Measurements from ENCODE around the gene ANO2. TPM values are rescaled to one million over a fixed set of nuclear protein-coding genes. Genes with fewer than 3 reads are reported as not detected.

The ANO2 gene
- total and polyA plus RNA-seq, 2 experiments from 2014 or later, result 0.21 TPM; not detected in 1

DNA sequence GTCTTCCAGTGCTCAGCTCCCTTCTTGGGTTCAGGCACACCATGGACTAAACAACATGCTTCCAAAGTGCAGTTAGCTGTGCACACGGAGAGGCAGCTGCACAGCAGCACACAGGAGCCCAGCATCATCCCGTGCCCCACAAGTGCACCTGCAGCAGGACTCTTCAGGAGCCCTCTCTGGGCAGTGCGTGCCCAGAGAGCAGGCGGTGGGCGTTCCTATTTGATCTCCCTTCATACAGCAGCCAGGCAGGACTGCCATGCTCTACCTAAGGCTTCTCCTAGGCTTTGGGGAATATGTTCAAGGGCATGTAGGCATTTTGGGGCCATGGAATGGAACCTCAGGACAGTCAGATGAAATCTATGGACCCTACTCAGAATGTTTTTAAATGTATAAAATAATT, 35.5 kb downstream of the ANO2 start:
- Histone ChIP-seq H3K27ac (no peak overlapping the region), H3K4me3 (no peak overlapping the region), H3K27me3 (peaks cover 9% of the 10 kb centered on the region), H3K36me3 (no peaks in the 10 kb centered on the region), H3K9me3 (ENCODE audit: low read depth) (no peaks in the 10 kb centered on the region), H3K4me1 (ENCODE audit: low read depth) (no peaks in the 10 kb centered on the region)
- DNase-seq (ENCODE audit: low read depth in 1 of 2, low spot score in 1 of 2), result no peak
- TF ChIP-seq, protein P1, sequence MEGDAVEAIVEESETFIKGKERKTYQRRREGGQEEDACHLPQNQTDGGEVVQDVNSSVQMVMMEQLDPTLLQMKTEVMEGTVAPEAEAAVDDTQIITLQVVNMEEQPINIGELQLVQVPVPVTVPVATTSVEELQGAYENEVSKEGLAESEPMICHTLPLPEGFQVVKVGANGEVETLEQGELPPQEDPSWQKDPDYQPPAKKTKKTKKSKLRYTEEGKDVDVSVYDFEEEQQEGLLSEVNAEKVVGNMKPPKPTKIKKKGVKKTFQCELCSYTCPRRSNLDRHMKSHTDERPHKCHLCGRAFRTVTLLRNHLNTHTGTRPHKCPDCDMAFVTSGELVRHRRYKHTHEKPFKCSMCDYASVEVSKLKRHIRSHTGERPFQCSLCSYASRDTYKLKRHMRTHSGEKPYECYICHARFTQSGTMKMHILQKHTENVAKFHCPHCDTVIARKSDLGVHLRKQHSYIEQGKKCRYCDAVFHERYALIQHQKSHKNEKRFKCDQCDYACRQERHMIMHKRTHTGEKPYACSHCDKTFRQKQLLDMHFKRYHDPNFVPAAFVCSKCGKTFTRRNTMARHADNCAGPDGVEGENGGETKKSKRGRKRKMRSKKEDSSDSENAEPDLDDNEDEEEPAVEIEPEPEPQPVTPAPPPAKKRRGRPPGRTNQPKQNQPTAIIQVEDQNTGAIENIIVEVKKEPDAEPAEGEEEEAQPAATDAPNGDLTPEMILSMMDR (IDR thresholded peaks at IDR 0.05; ENCODE audit: low read depth, low read length), result no peak

GRCh38 chr12:5908251-5908650, 36.8 kb downstream of the ANO2 start:
- no peak for DNase-seq (ENCODE audit: low read depth in 1 of 2, low spot score in 1 of 2)
- no peak overlapping the region for H3K27ac ChIP-seq
- H3K27me3 ChIP-seq, result peaks cover 9% of the 10 kb centered on the region
- TF ChIP-seq, protein P1 (IDR thresholded peaks at IDR 0.05; ENCODE audit: low read depth, low read length), result no peak
- H3K36me3 ChIP-seq, result no peaks in the 10 kb centered on the region
- H3K4me3 ChIP-seq, result no peak overlapping the region
- H3K4me1 ChIP-seq (ENCODE audit: low read depth), result no peaks in the 10 kb centered on the region
- no peaks in the 10 kb centered on the region for H3K9me3 ChIP-seq (ENCODE audit: low read depth)

GRCh38 chr12:5907807-5908206, 37.3 kb downstream of the ANO2 start:
- H3K36me3 ChIP-seq, result no peaks in the 10 kb centered on the region
- no peaks in the 10 kb centered on the region for H3K9me3 ChIP-seq (ENCODE audit: low read depth)
- peak in 1 of 2 donors; percentile 5 for DNase-seq (ENCODE audit: low read depth in 1 of 2, low spot score in 1 of 2)
- H3K4me3 ChIP-seq, result no peak overlapping the region
- peaks cover 9% of the 10 kb centered on the region for H3K27me3 ChIP-seq
- no peak overlapping the region for H3K27ac ChIP-seq
- TF ChIP-seq, protein P1 (IDR thresholded peaks at IDR 0.05; ENCODE audit: low read depth, low read length), result no peak
- no peaks in the 10 kb centered on the region for H3K4me1 ChIP-seq (ENCODE audit: low read depth)

- no peaks in the 10 kb centered on the region for H3K36me3 ChIP-seq
- no peak overlapping the region for H3K4me3 ChIP-seq
- peaks cover 4% of the 10 kb centered on the region for H3K27me3 ChIP-seq
- no peak overlapping the region for H3K27ac ChIP-seq
- no peak for DNase-seq (ENCODE audit: low read depth in 1 of 2, low spot score in 1 of 2)
- TF ChIP-seq, protein P1 (IDR thresholded peaks at IDR 0.05; ENCODE audit: low read depth, low read length), result no peak
- no peaks in the 10 kb centered on the region for H3K9me3 ChIP-seq (ENCODE audit: low read depth)
- no peaks in the 10 kb centered on the region for H3K4me1 ChIP-seq (ENCODE audit: low read depth)
Observed at GRCh38 chr12:5905757-5906156, 39.3 kb downstream of the ANO2 start.

GRCh38 chr12:5904969-5905368, 40.1 kb downstream of the ANO2 start:
- DNase-seq (ENCODE audit: low read depth in 1 of 2, low spot score in 1 of 2), result no peak
- TF ChIP-seq, protein P1 (IDR thresholded peaks at IDR 0.05; ENCODE audit: low read depth, low read length), result no peak
- no peaks in the 10 kb centered on the region for H3K9me3 ChIP-seq (ENCODE audit: low read depth)
- no peaks in the 10 kb centered on the region for H3K36me3 ChIP-seq
- H3K4me1 ChIP-seq (ENCODE audit: low read depth), result no peaks in the 10 kb centered on the region
- H3K27me3 ChIP-seq, result peaks cover 4% of the 10 kb centered on the region
- H3K4me3 ChIP-seq, result no peak overlapping the region
- no peak overlapping the region for H3K27ac ChIP-seq

DNA sequence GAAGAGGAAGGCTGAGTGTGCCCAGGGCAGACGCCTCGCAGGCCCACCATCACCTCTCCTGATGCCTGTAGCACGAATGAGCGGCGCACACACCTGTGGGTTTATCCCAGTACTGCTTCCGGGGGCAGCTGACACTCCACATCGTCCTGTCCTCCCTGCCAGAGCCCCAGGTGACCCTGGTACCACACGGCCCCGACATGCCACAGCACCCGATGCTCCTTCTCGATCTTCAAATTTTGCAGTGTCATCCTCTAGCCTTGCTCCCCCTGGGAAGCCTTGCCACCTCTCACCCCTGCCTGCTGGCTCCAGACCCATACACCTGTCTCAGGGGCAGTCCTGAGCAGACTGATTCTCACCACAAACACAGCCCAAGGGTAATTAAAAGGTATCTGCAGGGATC, 40.6 kb downstream of the ANO2 start:
- DNase-seq (ENCODE audit: low read depth in 1 of 2, low spot score in 1 of 2), result no peak
- H3K4me1 ChIP-seq (ENCODE audit: low read depth), result no peaks in the 10 kb centered on the region
- TF ChIP-seq, protein P1 (IDR thresholded peaks at IDR 0.05; ENCODE audit: low read depth, low read length), result no peak
- H3K27me3 ChIP-seq, result peaks cover 4% of the 10 kb centered on the region
- H3K27ac ChIP-seq, result no peak overlapping the region
- H3K36me3 ChIP-seq, result no peaks in the 10 kb centered on the region
- H3K4me3 ChIP-seq, result no peak overlapping the region
- H3K9me3 ChIP-seq (ENCODE audit: low read depth), result no peaks in the 10 kb centered on the region

Data from cardiac muscle cell (in vitro differentiated cells and primary cell).